Activated T-helper 1 cell treated with anti-CD3 and anti-CD28 coated beads, Interleukin-2, amount 50 U/mL, for 16 hours (primary cell): Measurements from ENCODE around the gene PRPS1.
A peak's percentile ranks its signal among the peaks of the same experiment; 100 is the strongest.
"Not testable (repeated sequence)": the region's sequence is repeated elsewhere in the genome, so short reads cannot be mapped to it uniquely, and the experiment has no call there.

Experiments
- DNase-seq, 2 donors: peaks; one replicate each; pipeline ENCODE4 v3.0.0-alpha.2; 2020; ENCODE audit warnings: low read depth in 1 of 2, low spot score in 1 of 2

Gene PRPS1

GRCh38 chrX:107674480-107675364, 46.4 kb downstream of the PRPS1 start:
- DNase-seq = peak in 1 of 2 donors; percentile 27

- DNase-seq = no peak
Observed at GRCh38 chrX:107675365-107675654, 47.0 kb downstream of the PRPS1 start.

- no peak for DNase-seq
Observed at GRCh38 chrX:107675823-107676555, 47.7 kb downstream of the PRPS1 start.

GRCh38 chrX:107676559-107677378, 48.5 kb downstream of the PRPS1 start:
- DNase-seq = peak in 1 of 2 donors; percentile 41

- DNase-seq = no peak
Observed at GRCh38 chrX:107677501-107677901, 49.2 kb downstream of the PRPS1 start.

GRCh38 chrX:107677909-107678308, 49.6 kb downstream of the PRPS1 start:
- no peak for DNase-seq

GRCh38 chrX:107678957-107679740, 50.8 kb downstream of the PRPS1 start:
- DNase-seq = peak; percentile 30 to 42

GRCh38 chrX:107682256-107682655, 53.9 kb downstream of the PRPS1 start:
- no peak for DNase-seq

- no peak for DNase-seq
Observed at GRCh38 chrX:107683124-107683895, 55.0 kb downstream of the PRPS1 start.

- DNase-seq = no peak
Observed at GRCh38 chrX:107683931-107684330, 55.6 kb downstream of the PRPS1 start.

- DNase-seq = no peak
Observed at GRCh38 chrX:107684956-107685385, 56.7 kb downstream of the PRPS1 start.

- not testable (repeated sequence) for DNase-seq
Observed at GRCh38 chrX:107685586-107685985, 57.3 kb downstream of the PRPS1 start.

GRCh38 chrX:107686026-107686425, 57.7 kb downstream of the PRPS1 start:
- no peak for DNase-seq

GRCh38 chrX:107686792-107687191, 58.5 kb downstream of the PRPS1 start:
- DNase-seq = no peak

GRCh38 chrX:107687445-107687844, 59.1 kb downstream of the PRPS1 start:
- no peak for DNase-seq

GRCh38 chrX:107691024-107691448, 62.7 kb downstream of the PRPS1 start:
- no peak for DNase-seq

GRCh38 chrX:107699616-107700015, 71.3 kb downstream of the PRPS1 start:
- DNase-seq = no peak

- DNase-seq = no peak
Observed at GRCh38 chrX:107700317-107700774, 72.0 kb downstream of the PRPS1 start.
